Endothelial cell of umbilical vein (primary cell): Measurements from ENCODE around the gene TKT. TPM values are rescaled to one million over a fixed set of nuclear protein-coding genes. Genes with fewer than 3 reads are reported as not detected.

Experiments used
- BruUV-seq: library from RNA; stranded (reverse); fragments of 400-500 nt; replicated peaks from 2 replicates; lab custom pipeline; 2021; lab: Mats Ljungman, UMichigan
- CTCF ChIA-PET: fragments of 300-600, 350-600 bp; sonication (Branson Sonifier 250); formaldehyde crosslinking; loops from one replicate; lab custom pipeline; 2021; ENCODE audit warnings: antibody characterized with exemption, inconsistent platforms; lab: Charles Lee
- POLR2A ChIA-PET: fragments of 300-600, 350-600 bp; sonication (Branson Sonifier 250); formaldehyde crosslinking; loops from one replicate; lab custom pipeline; 2021; ENCODE audit warnings: antibody characterized with exemption, inconsistent platforms; lab: Charles Lee
- DNase-seq: peaks from one replicate; pipeline ENCODE4 v3.0.0-alpha.2; 2011; ENCODE audit warnings: low read depth, low spot score
- FAIRE-seq: peaks from 2 replicates; lab custom pipeline; 2011; peaks lifted over from hg19 to GRCh38; lab: Jason Lieb, UNC
- H2AFZ ChIP-seq: 2 replicates; pipeline ENCODE4 v1.6.0; 2012; ENCODE audit warnings: low read depth, low read length, control low read depth, inconsistent platforms
- H3K27ac ChIP-seq: 2 replicates; pipeline ENCODE4 v1.5.1; 2011; ENCODE audit warnings: low read depth, mild to moderate bottlenecking, control low read depth, low read length, moderate library complexity; ENCODE audit not compliant: insufficient read depth
- H3K27me3 ChIP-seq, 2 experiments: 2 replicates each; pipeline versions ENCODE4 v1.6.0 to v1.6.1; 2011; ENCODE audit warnings: low read length in 2 of 2, mixed read lengths in 1 of 2; ENCODE audit not compliant: control insufficient read depth in 2 of 2, insufficient read depth in 2 of 2
- H3K36me3 ChIP-seq, 2 experiments: 2 replicates in 1 of 2; 3 replicates in 1 of 2; pipeline ENCODE4 v1.5.1; 2011; ENCODE audit warnings: low read length in 2 of 2, mild to moderate bottlenecking in 1 of 2, moderate library complexity in 1 of 2; ENCODE audit not compliant: control insufficient read depth in 2 of 2, insufficient read depth in 2 of 2; ENCODE audit errors: extremely low read depth in 1 of 2
- H3K4me1 ChIP-seq: 3 replicates; pipeline ENCODE4 v1.5.1; 2011; ENCODE audit warnings: mild to moderate bottlenecking, low read length; ENCODE audit not compliant: control insufficient read depth, insufficient read depth; ENCODE audit errors: extremely low read depth
- H3K4me2 ChIP-seq: 2 replicates; pipeline ENCODE4 v1.6.1; 2011; ENCODE audit warnings: low read length, control low read depth, mixed read lengths; ENCODE audit not compliant: insufficient read depth
- H3K4me3 ChIP-seq, 3 experiments: fragments of 200-600 bp in 1 of 3; sonication (generic), shearing (Covaris generic) in 1 of 3; replicated peaks in 1 of 3; 2 replicates each; pipeline ENCODE4 v1.5.1; 2011 to 2016; ENCODE audit warnings: control low read depth in 3 of 3, low read length in 3 of 3, mild to moderate bottlenecking in 2 of 3, inconsistent platforms in 1 of 3, low read depth in 1 of 3, moderate library complexity in 1 of 3; ENCODE audit not compliant: insufficient read depth in 1 of 3
- H3K79me2 ChIP-seq: 2 replicates; pipeline ENCODE4 v1.6.0; 2012; ENCODE audit warnings: low read length, inconsistent platforms; ENCODE audit not compliant: control insufficient read depth, insufficient read depth
- H3K9ac ChIP-seq: replicated peaks from 2 replicates; pipeline ENCODE3; 2011; ENCODE audit warnings: low read length, control low read depth; ENCODE audit not compliant: insufficient read depth; ENCODE audit errors: extremely low read depth
- H3K9me1 ChIP-seq: replicated peaks from 3 replicates; pipeline ENCODE4 v1.6.0; 2011; ENCODE audit warnings: mild to moderate bottlenecking, low read length; ENCODE audit not compliant: control insufficient read depth, insufficient read depth; ENCODE audit errors: extremely low read depth
- H3K9me3 ChIP-seq: replicated peaks from 2 replicates; pipeline ENCODE4 v1.5.1; 2012; ENCODE audit warnings: low read length, inconsistent platforms; ENCODE audit not compliant: control insufficient read depth, insufficient read depth
- H4K20me1 ChIP-seq: replicated peaks from 2 replicates; pipeline ENCODE3; 2011; ENCODE audit warnings: mild to moderate bottlenecking, low read length; ENCODE audit not compliant: control insufficient read depth, insufficient read depth; ENCODE audit errors: extremely low read depth
- EZH2 ChIP-seq: IDR thresholded peaks from 2 replicates; pipeline ENCODE4 v1.6.1; 2012; ENCODE audit warnings: borderline replicate concordance, low read depth, mild to moderate bottlenecking, moderate library complexity, low read length, inconsistent platforms; ENCODE audit not compliant: severe bottlenecking
- FOS ChIP-seq: IDR thresholded peaks from 2 replicates; pipeline ENCODE4 v1.6.1; 2011; ENCODE audit warnings: mild to moderate bottlenecking, low read length, moderate library complexity, borderline replicate concordance; ENCODE audit not compliant: insufficient read depth
- GATA2 ChIP-seq: IDR thresholded peaks from 2 replicates; pipeline ENCODE4 v1.7.0; 2011; ENCODE audit warnings: low read depth, mild to moderate bottlenecking, moderate library complexity, mixed read lengths, low read length; ENCODE audit not compliant: insufficient read length, insufficient read depth
- JUN ChIP-seq: IDR thresholded peaks from 2 replicates; pipeline ENCODE4 v1.6.1; 2011; ENCODE audit warnings: borderline replicate concordance, low read depth; ENCODE audit not compliant: insufficient read length, insufficient read depth
- MYC ChIP-seq: IDR thresholded peaks from one replicate; pipeline ENCODE4 v1.6.1; 2011; ENCODE audit warnings: mild to moderate bottlenecking, low read depth, low read length
- POLR2A ChIP-seq: IDR thresholded peaks from 2 replicates; pipeline ENCODE4 v1.6.1; 2012; ENCODE audit warnings: low read depth, mild to moderate bottlenecking, control low read depth, low read length
- POLR2AphosphoS5 ChIP-seq: IDR thresholded peaks from 2 replicates; pipeline ENCODE4 v1.6.1; 2012; ENCODE audit warnings: low read depth, mild to moderate bottlenecking, control low read depth, low read length, moderate library complexity; ENCODE audit not compliant: insufficient read depth
- dilution Hi-C: fragments of 300-500 bp; cut with MboI; formaldehyde crosslinking; loops from one replicate; pipeline ENCODE4 v1.15.0; 2019; ENCODE audit warnings: low sequenced_read_pairs; ENCODE audit not compliant: extremely low pct_ligation_motif_present
- intact Hi-C: fragments of 100-400 bp; cut with micrococcal nuclease; formaldehyde crosslinking; loops from one replicate; pipeline ENCODE4 v1.10.0; 2022
- polyA plus RNA-seq, 4 experiments: library from polyadenylated mRNA; depleted of rRNA in 3 of 4; stranded (reverse) in 3 of 4; unstranded in 1 of 4; fragments of >200 nt; gene quantifications; 2 replicates each; pipeline versions ENCODE4 v1.2.1 to v1.2.3, GENCODE V29; 2011 to 2012; ENCODE audit warnings: missing spikeins in 1 of 4
- total RNA-seq: library from RNA; stranded (reverse); gene quantifications from 2 replicates; pipeline ENCODE4 v1.2.3, GENCODE V29; 2021
- TF ChIP-seq, protein P1 (sequence below), 2 donors: IDR thresholded peaks; 1 replicate in 1 of 2; 2 replicates in 1 of 2; pipeline ENCODE4 v1.5.1; 2011; ENCODE audit warnings: low read length in 2 of 2, mild to moderate bottlenecking in 2 of 2, moderate library complexity in 2 of 2, control low read depth in 1 of 2, inconsistent platforms in 1 of 2, low read depth in 1 of 2; ENCODE audit not compliant: insufficient read depth in 1 of 2; ENCODE audit errors: extremely low read depth in 1 of 2
- TF ChIP-seq, protein P2 (sequence below): IDR thresholded peaks from 2 replicates; pipeline ENCODE4 v1.6.1; 2011; ENCODE audit not compliant: insufficient read depth, insufficient read length

TKT gene
- total and polyA plus RNA-seq, 2 donors (not counting 3 experiments of a cell fraction or from before 2014, with no cell fraction given) = 287 to 586 TPM

DNA sequence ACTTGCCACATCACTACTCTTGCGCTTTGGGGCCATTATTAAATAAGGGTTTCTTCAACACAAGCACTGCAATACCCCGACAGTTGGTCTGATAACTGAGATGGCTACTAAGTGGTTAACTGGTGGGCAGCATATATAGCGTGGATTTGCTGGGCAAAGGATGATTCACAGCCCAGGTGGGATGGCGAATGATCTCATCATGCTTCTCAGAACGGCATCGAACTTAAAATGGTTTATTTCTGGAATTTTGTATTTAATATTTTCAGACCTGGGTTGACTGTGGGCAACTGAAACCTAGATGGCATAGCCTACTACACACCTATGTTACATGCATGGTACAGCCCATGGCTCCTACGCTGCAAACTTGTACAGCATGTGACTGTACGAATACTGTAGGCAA is 26.8 kb upstream of the TKT start:
- Histone ChIP-seq H4K20me1 (no peaks in the 10 kb centered on the region), H3K36me3 (peaks cover 10 to 13% of the 10 kb centered on the region in 2 experiments), H3K9me1 (no peaks in the 10 kb centered on the region), H3K4me2 (no peak overlapping the region), H3K27me3 (no peaks in the 10 kb centered on the region), H3K27ac (no peak overlapping the region), H3K9me3 (no peaks in the 10 kb centered on the region), H2AFZ (no peak overlapping the region), H3K9ac (no peak overlapping the region), H3K4me1 (no peaks in the 10 kb centered on the region), H3K79me2 (no peaks in the 10 kb centered on the region), H3K4me3 (no peak overlapping the region)
- TF ChIP-seq FOS (no peak), POLR2AphosphoS5 (no peak), GATA2 (no peak), JUN (no peak), EZH2 (no peak), POLR2A (no peak), MYC (no peak)
- TF ChIP-seq, protein P1, sequence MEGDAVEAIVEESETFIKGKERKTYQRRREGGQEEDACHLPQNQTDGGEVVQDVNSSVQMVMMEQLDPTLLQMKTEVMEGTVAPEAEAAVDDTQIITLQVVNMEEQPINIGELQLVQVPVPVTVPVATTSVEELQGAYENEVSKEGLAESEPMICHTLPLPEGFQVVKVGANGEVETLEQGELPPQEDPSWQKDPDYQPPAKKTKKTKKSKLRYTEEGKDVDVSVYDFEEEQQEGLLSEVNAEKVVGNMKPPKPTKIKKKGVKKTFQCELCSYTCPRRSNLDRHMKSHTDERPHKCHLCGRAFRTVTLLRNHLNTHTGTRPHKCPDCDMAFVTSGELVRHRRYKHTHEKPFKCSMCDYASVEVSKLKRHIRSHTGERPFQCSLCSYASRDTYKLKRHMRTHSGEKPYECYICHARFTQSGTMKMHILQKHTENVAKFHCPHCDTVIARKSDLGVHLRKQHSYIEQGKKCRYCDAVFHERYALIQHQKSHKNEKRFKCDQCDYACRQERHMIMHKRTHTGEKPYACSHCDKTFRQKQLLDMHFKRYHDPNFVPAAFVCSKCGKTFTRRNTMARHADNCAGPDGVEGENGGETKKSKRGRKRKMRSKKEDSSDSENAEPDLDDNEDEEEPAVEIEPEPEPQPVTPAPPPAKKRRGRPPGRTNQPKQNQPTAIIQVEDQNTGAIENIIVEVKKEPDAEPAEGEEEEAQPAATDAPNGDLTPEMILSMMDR (IDR thresholded peaks at IDR 0.05; ENCODE audit: extremely low read depth in 1 of 2, insufficient read depth in 1 of 2, low read depth in 1 of 2, low read length in 2 of 2) = no peak
- TF ChIP-seq, protein P2, sequence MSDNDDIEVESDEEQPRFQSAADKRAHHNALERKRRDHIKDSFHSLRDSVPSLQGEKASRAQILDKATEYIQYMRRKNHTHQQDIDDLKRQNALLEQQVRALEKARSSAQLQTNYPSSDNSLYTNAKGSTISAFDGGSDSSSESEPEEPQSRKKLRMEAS = no peak
- DNase-seq (no peak), FAIRE-seq (no peak)
- BruUV-seq = no TSS peak
- ChIA-PET POLR2A (no interaction called here), CTCF (no interaction called here)
- dilution Hi-C loops = no loop called here
- intact Hi-C loops = no loop called here
